PC-9 (cell line): ENCODE results near the gene AVEN.

Source experiments
- CTCF ChIP-seq: fragments of 200-600 bp; sonication (generic); conservative IDR thresholded peaks from 2 replicates; pipeline ENCODE4 v1.6.1; 2017; ENCODE audit warnings: mixed run types, antibody characterized with exemption, mild to moderate bottlenecking, moderate library complexity
- EZH2 ChIP-seq: fragments of 200-600 bp; sonication (generic); IDR thresholded peaks from 2 replicates; pipeline ENCODE4 v1.8.0; 2017; ENCODE audit warnings: antibody characterized with exemption, low read depth

DNA sequence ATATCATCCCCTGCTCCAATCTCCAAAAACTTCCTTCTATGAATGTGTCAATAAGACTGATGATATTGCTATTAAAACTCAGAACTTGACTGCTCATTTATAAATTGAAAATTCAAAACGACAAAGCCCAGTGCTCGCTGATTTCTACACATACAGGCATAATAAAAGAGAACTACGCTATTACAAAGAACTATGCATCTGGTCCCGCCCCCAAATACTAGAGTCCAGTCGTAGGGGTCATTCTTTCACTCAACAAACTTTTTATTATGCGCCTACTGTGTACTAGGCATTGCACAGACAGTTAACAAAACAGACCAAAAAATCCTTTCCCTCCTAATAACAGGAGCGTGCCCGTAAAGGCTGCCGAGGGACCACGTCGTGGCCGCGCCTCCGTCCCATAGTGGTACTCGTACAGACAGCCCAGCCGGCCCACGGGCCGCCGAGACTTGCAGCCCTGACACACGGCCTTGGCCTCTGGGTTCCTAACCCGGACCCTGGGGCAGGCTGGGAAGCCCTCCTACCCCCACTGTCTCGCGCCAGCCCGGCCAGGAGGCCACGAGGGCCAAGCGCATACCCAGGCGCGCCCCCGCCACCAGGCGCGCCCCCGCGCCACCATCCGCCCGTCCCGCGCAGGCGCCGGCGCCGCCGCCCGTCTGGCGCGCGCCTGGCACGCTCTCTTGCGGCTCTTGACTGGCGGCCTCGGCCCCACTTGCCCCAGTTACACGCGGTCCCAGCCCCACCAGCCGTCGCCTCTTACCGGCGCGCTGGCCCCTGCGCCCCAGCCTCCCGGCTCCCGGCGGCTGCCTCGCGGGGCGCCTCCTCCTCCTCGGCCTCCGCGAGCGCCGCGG, 757 bp downstream of the AVEN start:
- TF ChIP-seq CTCF (no peak), EZH2 (no peak)
